SH-SY5Y (cell line): ENCODE results near the gene ITGB6.

Experiments
- GATA2 ChIP-seq: IDR thresholded peaks from 2 replicates; pipeline ENCODE4 v1.6.1; 2011; ENCODE audit warnings: mild to moderate bottlenecking, low read depth, low read length
- GATA3 ChIP-seq: IDR thresholded peaks from 2 replicates; pipeline ENCODE4 v1.6.1; 2011; ENCODE audit warnings: low read depth, mild to moderate bottlenecking, low read length, moderate library complexity

- TF ChIP-seq GATA2: no peak
- no peak for TF ChIP-seq GATA3
These were observed 2.5 kb downstream of the ITGB6 start for GRCh38 chr2:160197587-160197986.
